ENCODE results near the gene GPRC5B.

The GPRC5B gene

DNA sequence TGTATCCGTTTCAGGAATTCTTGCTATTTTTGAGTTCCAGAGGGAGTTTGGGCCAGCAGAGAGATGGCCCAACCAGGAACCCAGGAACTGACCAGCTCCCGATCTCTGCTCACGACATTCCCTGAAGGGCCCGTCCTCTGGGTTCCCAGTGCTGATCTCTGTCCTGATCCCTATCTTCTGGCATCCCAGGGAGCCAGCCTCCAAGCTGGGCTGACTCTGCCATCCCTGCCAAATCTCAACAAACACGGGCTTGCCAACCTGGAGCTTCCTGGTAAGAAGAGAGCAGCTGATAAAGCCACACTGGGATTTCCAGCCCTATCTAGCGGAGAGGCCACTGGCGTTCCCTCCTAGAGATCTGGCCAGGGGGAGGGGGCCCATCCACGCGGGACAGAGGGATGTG lies 16.2 kb downstream of the GPRC5B start:
- no peak for DNase-seq

DNA sequence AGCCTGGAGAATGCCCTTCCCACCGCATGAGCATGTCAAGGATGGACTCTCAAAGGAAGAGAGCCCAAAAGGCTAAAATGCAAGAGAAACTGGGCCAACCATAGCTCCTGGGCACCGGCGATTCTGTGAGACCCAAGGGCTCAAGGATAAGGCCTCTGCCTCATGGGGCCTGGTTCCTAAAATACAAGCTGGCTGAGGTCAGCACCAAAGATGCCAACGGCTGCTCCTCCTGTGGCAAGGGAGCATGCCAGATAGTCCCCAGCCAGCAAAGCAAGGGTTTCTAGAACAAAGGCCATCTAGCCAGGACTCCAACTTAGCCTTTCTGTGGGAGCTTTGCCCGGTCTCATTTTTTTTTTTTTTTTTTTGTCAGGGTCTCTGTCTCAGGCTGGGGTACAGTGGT lies 20.1 kb downstream of the GPRC5B start:
- DNase-seq: no peak

DNA sequence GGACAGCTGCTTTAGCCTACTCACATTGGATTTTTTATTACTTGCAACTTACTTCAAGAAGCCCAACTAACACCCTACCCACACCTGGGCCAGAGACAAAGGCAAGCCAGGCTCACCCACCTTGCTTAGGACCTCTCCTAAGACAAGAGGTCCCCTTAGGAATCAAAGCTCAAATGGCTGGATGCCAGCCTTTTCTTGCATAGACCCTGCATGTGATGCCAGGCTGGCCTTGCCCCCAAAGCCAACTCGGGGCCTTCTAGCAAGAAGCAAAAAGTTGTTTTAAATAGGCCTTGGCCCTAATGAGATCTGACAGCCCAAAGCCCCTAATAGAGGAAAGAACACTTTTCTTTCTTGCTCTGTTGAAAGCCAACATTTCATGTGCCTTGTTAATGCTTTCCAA lies 20.7 kb downstream of the GPRC5B start:
- no peak for DNase-seq

DNA sequence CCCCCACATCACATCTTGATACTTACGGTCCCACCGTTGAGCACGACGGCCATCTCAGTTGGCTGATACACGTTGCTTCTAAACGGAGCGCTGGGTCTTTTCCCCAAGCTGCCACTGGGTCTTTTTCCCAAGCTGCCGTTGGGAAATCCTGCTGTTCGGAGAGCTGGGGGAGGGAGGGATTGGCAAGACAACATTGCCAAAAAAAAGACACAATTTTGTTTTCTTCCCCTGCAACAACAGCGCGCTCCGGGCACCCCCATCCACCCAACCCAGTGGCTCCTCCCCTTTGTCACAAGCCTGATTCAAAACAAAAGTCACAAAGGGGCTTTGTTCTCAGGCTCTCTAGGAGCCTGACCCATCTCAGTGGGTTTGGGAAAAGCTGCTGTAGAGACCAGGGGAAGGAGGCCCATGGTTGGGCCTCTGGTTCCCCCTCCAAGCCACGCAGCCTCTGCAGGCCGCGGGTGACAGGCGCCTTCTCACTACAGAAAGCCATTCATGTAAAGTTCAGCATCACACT lies 22.8 kb downstream of the GPRC5B start:
- DNase-seq: no peak

DNA sequence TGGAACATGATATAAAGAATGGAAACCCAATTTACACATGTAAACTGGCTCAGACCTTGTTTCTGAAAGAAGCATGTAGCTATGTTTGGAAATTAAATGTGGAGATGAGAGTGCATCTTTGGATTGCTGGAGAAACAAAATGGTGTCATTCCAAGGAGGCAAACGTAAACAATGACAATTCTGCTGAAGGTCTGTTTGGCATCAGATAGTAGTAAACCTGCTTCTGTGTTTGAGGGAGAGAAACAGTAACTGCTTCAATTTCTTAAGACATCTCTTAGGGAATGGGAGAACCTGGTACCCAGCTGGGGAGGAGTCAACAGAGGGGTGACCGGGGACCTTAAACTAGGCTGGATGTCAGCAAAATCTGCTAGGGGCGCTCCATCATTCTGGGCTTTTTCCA lies 23.5 kb downstream of the GPRC5B start:
- no peak for DNase-seq

- no peak for DNase-seq
Observed at GRCh38 chr16:19860166-19861041, 24.2 kb downstream of the GPRC5B start.

DNA sequence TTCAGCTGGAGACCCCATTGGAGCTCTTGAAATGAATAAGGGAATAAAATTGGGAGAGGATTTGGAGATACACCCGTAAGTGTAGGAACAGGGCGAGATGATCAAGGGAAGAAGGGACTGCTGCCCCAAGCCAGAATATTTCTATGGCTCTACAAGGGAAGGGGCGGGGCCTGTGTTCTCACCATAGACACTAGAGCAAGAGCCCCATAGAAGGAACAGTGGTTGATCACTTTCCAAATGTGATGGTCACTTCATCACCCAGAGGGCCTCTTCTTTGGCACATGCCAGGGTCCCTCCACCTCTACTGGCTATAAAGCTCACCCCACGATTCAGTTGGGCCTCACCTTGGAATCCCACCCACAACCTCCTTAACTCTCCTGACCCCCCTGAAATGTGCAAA lies 25.0 kb downstream of the GPRC5B start:
- DNase-seq: no peak

DNA sequence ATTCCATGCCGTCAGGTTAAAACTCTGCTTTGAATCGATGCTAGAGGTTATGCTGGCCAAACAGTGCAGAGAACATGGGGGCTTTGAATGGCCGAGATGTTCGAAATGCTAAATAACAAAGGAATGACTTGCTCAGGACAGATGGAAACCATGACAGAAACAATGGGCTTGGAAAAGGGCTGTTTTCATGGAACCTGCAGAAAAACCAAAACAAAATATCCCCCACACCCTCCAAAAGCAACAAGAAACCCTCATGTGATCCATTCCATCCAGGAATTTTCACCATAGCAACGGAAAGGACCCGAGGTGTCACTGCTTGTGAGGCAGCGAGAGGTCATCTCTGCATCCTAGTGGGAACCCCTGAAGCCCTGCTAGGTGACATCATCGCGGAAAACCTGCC lies 25.5 kb downstream of the GPRC5B start:
- no peak for DNase-seq

GRCh38 chr16:19858340-19859018 lies 26.2 kb downstream of the GPRC5B start:
- DNase-seq: no peak

DNA sequence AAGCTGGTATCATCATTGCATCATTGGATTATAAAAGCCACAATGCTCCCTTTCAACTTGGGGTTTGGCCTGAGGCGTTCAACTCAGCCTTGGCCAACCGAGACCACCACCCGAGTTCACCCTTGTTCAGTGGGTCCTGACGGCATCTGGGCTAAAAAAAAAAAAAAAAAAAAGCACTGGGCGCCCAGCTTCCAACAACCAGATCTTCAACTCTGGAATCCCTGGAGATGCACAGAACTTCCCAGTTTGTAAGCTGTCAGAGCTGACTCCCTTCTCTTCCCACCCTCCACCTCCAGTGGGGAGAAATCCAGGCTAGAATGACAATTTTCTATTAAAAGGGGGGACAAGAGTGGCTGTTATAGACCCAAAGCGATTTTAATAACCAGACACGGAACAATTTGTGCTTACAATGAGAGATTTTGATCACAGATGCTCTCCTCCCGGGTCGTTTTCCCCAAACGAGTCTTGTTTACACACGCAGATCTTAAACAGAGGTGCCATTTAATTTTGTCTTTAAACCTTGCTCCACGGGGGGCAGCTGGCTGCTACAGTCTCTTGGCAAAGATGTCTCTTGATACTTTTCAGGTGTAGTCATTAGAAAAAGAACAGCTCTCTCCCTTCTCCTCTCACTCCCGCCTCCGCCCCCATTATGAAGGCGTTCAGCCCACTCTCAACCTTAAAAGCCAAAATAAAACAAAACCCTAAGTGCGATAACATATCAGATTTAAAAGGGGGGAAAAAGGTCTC lies 26.9 kb downstream of the GPRC5B start:
- DNase-seq: no peak

- no peak for DNase-seq
Observed at GRCh38 chr16:19856120-19856519, 28.5 kb downstream of the GPRC5B start.

DNA sequence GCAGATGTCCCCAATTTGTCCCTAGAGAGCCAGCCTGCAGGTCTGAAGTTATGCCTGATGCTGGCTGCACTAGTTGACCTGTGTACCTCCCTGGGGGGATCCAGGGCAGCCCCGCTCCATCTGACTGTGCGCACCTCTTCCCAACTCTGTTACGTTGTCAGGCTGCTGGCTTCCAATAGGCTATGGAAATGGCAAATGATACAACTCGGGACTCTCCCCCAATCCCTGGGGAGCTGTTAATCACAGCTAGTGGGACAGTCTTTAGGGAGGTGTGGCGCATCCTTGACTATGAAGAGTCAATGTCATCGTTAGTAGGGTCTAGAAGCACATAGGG lies 30.1 kb downstream of the GPRC5B start:
- no peak for DNase-seq

DNA sequence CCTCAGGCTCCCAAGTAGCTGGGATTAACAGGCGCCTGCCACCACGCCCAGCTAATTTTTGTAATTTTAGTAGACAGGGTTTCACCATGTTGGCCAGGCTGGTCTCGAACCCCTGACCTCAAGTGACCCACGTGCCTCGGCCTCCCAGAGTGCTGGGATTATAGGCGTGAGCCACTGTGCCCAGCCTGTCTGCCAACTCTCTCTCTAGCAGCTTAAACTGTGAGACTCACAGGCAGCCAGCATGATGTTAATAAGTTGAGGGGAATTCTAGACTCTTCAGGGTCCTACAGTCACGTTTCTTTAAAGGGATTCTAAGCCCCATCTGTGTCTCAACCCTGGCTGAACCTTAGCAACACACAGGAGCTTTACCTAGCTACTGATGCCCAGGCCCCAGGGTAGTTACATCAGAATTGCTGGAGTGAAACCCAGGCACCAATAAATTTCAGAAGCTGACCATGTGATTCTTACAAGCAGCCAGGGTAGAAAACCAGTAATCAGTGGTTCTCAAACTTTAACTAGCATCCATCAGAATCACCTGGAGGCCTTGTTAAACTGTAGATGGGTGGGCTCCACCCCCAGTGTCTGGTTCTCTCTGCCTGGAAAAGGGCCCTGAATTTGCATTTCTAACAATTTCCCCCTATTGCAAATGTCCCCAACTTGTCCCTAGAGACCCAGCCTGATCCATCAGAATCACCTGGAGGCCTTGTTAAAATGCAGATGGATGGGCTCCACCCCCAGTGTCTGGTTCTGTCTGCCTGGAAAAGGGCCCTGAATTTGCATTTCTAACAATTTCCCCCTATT lies 30.7 kb downstream of the GPRC5B start:
- DNase-seq: no peak

GRCh38 chr16:19853132-19853741 lies 31.4 kb downstream of the GPRC5B start:
- DNase-seq: no peak

DNA sequence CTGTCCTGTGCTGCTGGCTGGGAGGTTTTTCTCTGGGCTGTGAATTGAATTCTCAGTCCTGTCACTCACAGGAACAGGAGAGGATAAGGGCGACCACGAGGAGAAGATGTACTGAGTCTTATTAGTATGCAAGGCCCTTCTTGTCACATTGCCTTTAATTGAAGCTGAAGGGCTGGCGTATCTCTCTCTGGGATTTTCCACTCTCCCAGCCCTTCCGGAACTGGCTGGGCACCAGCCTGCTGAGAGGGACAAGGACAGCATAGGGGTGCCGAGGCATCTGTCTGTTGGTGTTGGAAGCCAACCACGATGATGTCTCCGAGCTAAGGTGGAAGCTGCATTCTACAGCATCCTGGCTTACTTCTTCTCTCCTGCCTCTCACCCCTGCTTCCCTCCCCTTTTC lies 33.2 kb downstream of the GPRC5B start:
- DNase-seq: no peak

GRCh38 chr16:19850131-19850817 lies 34.4 kb downstream of the GPRC5B start:
- DNase-seq: no peak

- no peak for DNase-seq
Observed at GRCh38 chr16:19848756-19849155, 35.9 kb downstream of the GPRC5B start.

GRCh38 chr16:19846436-19846835 lies 38.2 kb downstream of the GPRC5B start:
- DNase-seq: no peak

DNA sequence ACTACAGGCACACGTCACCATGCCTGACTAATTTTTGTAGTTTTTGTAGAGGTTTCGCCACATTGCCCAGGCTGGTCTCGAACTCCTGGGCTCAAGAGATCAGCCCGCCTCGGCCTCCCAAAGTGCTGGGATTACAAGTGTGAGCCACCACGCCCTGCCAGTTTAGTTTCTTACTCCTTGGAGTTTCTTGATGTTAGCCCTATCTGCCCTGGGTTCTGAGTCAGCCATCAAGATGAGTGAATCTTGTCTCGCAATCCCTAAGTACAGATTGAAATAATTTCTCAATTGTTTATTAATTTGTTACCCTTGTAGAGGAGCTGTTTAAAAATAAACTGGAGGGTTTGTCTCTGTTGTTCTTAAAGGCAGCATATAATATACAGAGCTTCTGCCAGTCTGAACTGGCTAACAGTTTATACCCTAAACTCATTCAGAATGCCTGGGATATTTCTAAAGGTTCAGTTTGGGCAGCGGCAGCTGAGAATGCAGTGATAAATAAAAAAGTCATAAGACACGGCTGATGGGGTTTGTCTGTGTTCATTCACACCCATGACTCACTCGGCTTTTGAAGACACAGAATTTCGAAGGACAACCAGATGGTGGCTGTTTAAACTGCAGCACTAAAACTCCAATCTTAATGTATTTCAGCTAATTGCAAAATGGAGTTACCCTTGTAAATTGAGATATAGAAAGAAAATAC lies 39.6 kb downstream of the GPRC5B start:
- no peak for DNase-seq

DNA sequence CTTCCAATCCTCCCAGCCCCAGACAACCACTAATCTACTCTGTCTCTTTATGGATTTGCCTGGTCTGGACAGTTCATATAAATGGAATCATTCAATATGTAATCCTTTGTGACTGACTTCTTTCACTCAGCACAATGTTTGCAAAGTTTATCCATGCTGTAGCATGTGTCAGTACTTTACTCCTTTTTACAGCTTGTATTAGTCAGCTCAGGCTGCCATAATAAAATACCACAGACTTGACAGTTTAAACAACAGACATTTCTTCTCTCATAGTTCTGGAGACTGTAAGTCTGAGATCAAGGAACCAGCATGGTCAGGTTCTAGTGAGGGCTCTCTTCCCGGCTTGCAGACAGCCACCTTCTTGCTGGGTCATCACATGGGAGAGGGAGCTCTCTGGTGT lies 41.3 kb downstream of the GPRC5B start:
- DNase-seq: no peak

All from NCI-H1048 (cell line).